ENCODE results near the gene PCNX1.
"Not testable (repeated sequence)": the region's sequence is repeated elsewhere in the genome, so short reads cannot be mapped to it uniquely, and the experiment has no call there.

PCNX1 gene

DNA sequence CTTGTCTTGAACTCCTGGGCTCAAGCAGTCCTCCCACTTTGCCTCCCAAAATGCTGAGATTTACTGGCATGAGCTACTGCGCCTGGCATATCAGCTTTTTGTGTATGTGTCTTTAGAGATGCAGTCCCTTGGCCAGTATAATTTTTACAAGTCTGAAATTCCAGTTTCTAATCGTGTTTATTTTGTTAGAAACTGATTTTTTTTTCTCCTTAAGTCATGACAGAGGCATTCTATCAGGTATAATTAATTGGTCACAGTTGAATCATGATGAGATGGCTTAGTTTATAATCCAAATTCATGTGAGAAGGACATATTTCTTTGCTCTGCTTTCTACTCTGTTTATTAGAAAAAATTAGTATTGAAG, 98.9 kb downstream of the PCNX1 start:
- TF ChIP-seq POLR2A (IDR thresholded peaks at IDR 0.05; ENCODE audit: extremely low read depth, insufficient read length) (no peak), MYC (IDR thresholded peaks at IDR 0.05; ENCODE audit: low read depth, low read length) (no peak)
- TF ChIP-seq, protein P1, sequence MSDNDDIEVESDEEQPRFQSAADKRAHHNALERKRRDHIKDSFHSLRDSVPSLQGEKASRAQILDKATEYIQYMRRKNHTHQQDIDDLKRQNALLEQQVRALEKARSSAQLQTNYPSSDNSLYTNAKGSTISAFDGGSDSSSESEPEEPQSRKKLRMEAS (IDR thresholded peaks at IDR 0.05; ENCODE audit: low read depth, low read length): no peak
- TF ChIP-seq, protein P2, sequence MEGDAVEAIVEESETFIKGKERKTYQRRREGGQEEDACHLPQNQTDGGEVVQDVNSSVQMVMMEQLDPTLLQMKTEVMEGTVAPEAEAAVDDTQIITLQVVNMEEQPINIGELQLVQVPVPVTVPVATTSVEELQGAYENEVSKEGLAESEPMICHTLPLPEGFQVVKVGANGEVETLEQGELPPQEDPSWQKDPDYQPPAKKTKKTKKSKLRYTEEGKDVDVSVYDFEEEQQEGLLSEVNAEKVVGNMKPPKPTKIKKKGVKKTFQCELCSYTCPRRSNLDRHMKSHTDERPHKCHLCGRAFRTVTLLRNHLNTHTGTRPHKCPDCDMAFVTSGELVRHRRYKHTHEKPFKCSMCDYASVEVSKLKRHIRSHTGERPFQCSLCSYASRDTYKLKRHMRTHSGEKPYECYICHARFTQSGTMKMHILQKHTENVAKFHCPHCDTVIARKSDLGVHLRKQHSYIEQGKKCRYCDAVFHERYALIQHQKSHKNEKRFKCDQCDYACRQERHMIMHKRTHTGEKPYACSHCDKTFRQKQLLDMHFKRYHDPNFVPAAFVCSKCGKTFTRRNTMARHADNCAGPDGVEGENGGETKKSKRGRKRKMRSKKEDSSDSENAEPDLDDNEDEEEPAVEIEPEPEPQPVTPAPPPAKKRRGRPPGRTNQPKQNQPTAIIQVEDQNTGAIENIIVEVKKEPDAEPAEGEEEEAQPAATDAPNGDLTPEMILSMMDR (IDR thresholded peaks at IDR 0.05; ENCODE audit: low read depth, low read length): no peak
- no peak for DNase-seq (ENCODE audit: low read depth)
- H3K4me3 ChIP-seq (ENCODE audit: low read depth, low read length): no peak overlapping the region

DNA sequence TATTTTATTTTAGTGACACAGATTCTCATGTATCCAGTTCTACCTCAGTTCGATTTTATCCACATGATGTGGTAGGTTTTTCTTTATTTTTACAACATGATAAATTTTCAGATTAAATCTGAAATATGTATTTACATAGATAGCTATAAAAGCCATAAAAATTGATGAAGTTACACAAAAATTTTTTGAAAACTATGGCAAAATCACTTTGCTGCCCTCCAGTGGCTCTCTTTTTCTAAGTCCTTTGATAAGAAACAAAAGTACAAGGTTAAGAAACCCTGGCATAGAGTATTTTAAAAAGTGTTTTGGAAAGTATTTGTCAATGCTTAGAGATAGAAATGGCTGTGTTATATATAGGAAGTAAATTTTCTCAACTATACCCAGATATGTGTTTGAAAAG, 104.2 kb downstream of the PCNX1 start:
- TF ChIP-seq MYC (IDR thresholded peaks at IDR 0.05; ENCODE audit: low read depth, low read length): no peak
- TF ChIP-seq, protein P1 (IDR thresholded peaks at IDR 0.05; ENCODE audit: low read depth, low read length): no peak
- TF ChIP-seq, protein P2 (IDR thresholded peaks at IDR 0.05; ENCODE audit: low read depth, low read length): no peak
- no peak for TF ChIP-seq POLR2A (IDR thresholded peaks at IDR 0.05; ENCODE audit: extremely low read depth, insufficient read length)
- H3K4me3 ChIP-seq (ENCODE audit: low read depth, low read length): no peak overlapping the region
- DNase-seq (ENCODE audit: low read depth): no peak

DNA sequence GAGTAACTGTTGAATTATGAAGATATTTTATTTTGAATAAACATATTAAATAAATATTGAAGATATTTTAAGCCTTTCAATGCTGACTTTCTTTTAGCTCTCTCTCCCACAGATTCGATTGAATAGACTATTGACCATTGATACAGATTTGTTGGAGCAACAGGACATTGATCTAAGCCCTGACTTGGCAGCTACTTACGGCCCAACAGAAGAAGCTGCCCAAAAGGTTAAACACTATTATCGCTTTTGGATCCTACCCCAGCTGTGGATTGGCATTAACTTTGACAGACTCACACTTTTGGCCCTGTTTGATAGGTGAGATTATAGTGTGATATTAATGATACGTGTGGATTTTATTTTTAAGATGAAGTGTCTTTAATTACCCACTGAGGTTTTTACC, 105.6 kb downstream of the PCNX1 start:
- no peak for DNase-seq (ENCODE audit: low read depth)
- TF ChIP-seq MYC (IDR thresholded peaks at IDR 0.05; ENCODE audit: low read depth, low read length): no peak

DNA sequence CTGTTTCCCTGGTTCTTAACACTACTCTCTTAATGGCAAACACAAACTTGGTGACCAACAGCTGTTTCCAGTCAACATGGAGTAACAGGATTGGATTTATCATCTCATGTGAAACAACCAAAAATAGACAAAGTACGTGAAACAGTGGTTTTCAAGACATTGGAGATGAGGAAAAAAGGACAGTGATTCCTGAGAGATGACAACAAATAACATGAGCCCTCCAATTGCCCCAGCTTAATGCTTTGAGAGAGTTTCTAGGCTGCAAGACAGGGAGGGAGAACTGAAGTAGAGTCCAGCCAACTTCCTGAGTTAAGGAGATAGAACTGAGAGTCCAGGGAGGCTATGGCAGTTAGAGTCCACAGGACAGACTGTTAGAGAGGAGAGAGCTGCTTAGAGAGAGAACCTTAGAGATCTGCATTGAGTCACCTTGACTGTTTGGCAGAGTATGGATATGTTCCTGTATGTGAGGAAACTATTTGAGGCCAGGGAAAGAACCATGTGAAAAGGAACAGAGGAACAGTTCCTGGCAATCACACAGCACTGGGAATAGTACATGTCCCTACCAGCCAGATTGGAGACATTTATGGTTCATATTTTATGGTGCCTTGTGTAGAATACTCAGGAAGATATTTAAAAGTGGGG, 106.4 kb downstream of the PCNX1 start:
- DNase-seq (ENCODE audit: low read depth): no peak
- TF ChIP-seq MYC (IDR thresholded peaks at IDR 0.05; ENCODE audit: low read depth, low read length): no peak
- TF ChIP-seq POLR2A (IDR thresholded peaks at IDR 0.05; ENCODE audit: extremely low read depth, insufficient read length): no peak
- TF ChIP-seq, protein P2 (IDR thresholded peaks at IDR 0.05; ENCODE audit: low read depth, low read length): no peak
- TF ChIP-seq, protein P1 (IDR thresholded peaks at IDR 0.05; ENCODE audit: low read depth, low read length): no peak
- no peak overlapping the region for H3K4me3 ChIP-seq (ENCODE audit: low read depth, low read length)

More for the DNA sequence above, 105.6 kb downstream of the PCNX1 start:
- H3K4me3 ChIP-seq (ENCODE audit: low read depth, low read length): no peak overlapping the region

DNA sequence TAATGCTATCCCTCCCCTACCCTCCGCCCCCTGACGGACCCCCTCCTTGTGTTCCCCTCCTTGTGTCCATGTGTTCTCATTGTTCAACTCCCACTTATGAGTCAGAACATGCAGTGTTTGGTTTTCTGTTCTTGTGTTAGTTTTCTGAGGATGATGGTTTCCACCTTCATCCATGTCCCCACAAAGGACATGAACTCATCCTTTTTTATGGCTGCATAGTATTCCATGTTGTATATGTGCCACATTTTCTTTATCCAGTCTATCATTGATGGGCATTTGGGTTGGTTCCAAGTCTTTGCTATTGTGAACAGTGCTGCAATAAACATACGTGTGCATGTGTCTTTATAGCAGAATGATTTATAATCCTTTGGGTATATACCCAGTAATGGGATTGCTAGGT, 112.7 kb downstream of the PCNX1 start:
- DNase-seq (ENCODE audit: low read depth); H3K4me3 ChIP-seq (ENCODE audit: low read depth, low read length): not testable (repeated sequence)

DNA sequence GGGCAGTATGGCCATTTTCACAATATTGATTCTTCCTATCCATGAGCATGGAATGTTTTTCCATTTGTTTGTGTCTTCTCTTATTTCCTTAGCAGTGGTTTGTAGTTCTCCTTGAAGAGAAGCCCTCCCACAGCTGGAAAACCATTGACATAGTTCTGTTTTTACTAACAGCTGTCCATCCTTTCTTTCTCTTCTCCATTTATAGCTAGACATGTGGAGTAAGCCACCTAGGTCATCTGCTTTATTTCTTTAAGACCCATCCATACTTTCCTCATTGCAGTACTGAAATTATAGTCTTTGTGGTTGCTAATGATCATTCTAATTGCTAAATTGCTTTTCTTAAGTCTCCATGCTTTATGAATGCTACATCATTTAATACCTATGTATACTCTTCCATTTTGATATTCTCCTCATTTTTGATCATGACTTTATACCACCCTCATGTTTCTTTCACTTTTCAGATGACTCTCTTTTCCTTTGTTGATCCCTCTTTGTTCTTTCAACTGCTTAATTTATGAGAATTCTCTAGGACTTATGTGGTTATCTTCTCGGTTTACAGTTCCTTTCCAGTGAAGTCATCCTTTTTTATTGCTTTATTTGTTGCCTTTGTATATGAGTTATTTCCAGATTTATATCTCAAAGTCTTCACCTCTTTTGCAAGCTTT, 114.2 kb downstream of the PCNX1 start:
- no peak overlapping the region for H3K4me3 ChIP-seq (ENCODE audit: low read depth, low read length)
- TF ChIP-seq, protein P2 (IDR thresholded peaks at IDR 0.05; ENCODE audit: low read depth, low read length): no peak
- TF ChIP-seq MYC (IDR thresholded peaks at IDR 0.05; ENCODE audit: low read depth, low read length) (no peak), POLR2A (IDR thresholded peaks at IDR 0.05; ENCODE audit: extremely low read depth, insufficient read length) (no peak)
- TF ChIP-seq, protein P1 (IDR thresholded peaks at IDR 0.05; ENCODE audit: low read depth, low read length): no peak
- DNase-seq (ENCODE audit: low read depth): no peak
